NB4 (cell line): ENCODE data around the gene RGS1.

Experiments used
- CTCF ChIP-seq: IDR thresholded peaks from one replicate; pipeline ENCODE4 v1.5.1; 2012; ENCODE audit warnings: low read depth, low read length
- MAX ChIP-seq: IDR thresholded peaks from 2 replicates; pipeline ENCODE4 v1.6.1; 2011; ENCODE audit warnings: low read depth, low read length
- MYC ChIP-seq: IDR thresholded peaks from 2 replicates; pipeline ENCODE4 v1.6.1; 2011; ENCODE audit warnings: low read depth, low read length
- POLR2A ChIP-seq: IDR thresholded peaks from 2 replicates; pipeline ENCODE4 v1.6.1; 2011; ENCODE audit warnings: mild to moderate bottlenecking; ENCODE audit not compliant: insufficient read length; ENCODE audit errors: extremely low read depth

- TF ChIP-seq CTCF (no peak), MAX (no peak), POLR2A (no peak), MYC (no peak)
These were observed 3.6 kb downstream of the RGS1 start for GRCh38 chr1:192579010-192579738.
